Tibial nerve (tissue), 4 donors: ENCODE results near the gene SNX32. TPM values are rescaled to one million over a fixed set of nuclear protein-coding genes. Genes with fewer than 3 reads are reported as not detected.

Experiments used
- DNase-seq, 2 donors: peaks; one replicate each; pipeline ENCODE4 v3.0.0-alpha.2; 2019; ENCODE audit warnings: low spot score in 2 of 2
- H3K27ac ChIP-seq, 4 donors: fragments of 200-600 bp; sonication (generic) in 3 of 4; one replicate each; pipeline ENCODE4 v1.5.1; 2017 to 2019; ENCODE audit warnings: mild to moderate bottlenecking in 1 of 4
- H3K27me3 ChIP-seq, 2 donors: fragments of 200-600 bp; sonication (generic) in 1 of 2; one replicate each; pipeline versions ENCODE4 v1.5.1 to v1.6.0; 2017 to 2019
- H3K36me3 ChIP-seq, 3 donors: fragments of 200-600 bp; sonication (generic); one replicate each; pipeline ENCODE4 v1.5.1; 2018 to 2019
- H3K4me1 ChIP-seq, 4 donors: fragments of 200-600 bp; sonication (generic) in 3 of 4; one replicate each; pipeline ENCODE4 v1.5.1; 2017 to 2019
- H3K4me3 ChIP-seq, 4 donors: fragments of 200-600 bp; sonication (generic) in 3 of 4; one replicate each; pipeline ENCODE4 v1.5.1; 2017 to 2019; ENCODE audit warnings: mild to moderate bottlenecking in 1 of 4, moderate library complexity in 1 of 4
- H3K9me3 ChIP-seq, 4 donors: fragments of 200-600 bp; sonication (generic) in 3 of 4; one replicate each; pipeline ENCODE4 v1.5.1; 2017 to 2019
- CTCF ChIP-seq, 5 experiments: fragments of 200-600 bp in 3 of 5; fragments of 450-650 bp in 2 of 5; sonication (generic) in 3 of 5; IDR thresholded peaks; one replicate each; pipeline ENCODE4 v1.5.1; 2016 to 2019; ENCODE audit warnings: antibody characterized with exemption in 5 of 5, mild to moderate bottlenecking in 3 of 5, moderate library complexity in 2 of 5
- EP300 ChIP-seq, 2 donors: sonication (generic); formaldehyde crosslinking; IDR thresholded peaks; one replicate each; pipeline ENCODE4 v1.6.1; 2017; ENCODE audit warnings: antibody characterized with exemption in 2 of 2, mild to moderate bottlenecking in 1 of 2
- POLR2A ChIP-seq, 2 donors: fragments of 450-650 bp; IDR thresholded peaks; one replicate each; pipeline ENCODE4 v1.6.1; 2017; ENCODE audit warnings: antibody characterized with exemption in 2 of 2, mild to moderate bottlenecking in 2 of 2, moderate library complexity in 2 of 2
- WGBS, 2 donors: methylation state at CpG; one replicate each; pipeline ENCODE4 v1.1.5; 2018; 5-methylcytosine and 5-hydroxymethylcytosine counted together
- total RNA-seq, 4 donors: library from RNA; depleted of rRNA; stranded (reverse); fragments of >200 nt; gene quantifications; one replicate each; pipeline ENCODE4 v1.1.0, GENCODE V29; 2016

SNX32 gene
- total RNA-seq, 4 donors from 2014 or later, result 0.78 to 2.5 (median 1.5) TPM; not detected in 1

DNA sequence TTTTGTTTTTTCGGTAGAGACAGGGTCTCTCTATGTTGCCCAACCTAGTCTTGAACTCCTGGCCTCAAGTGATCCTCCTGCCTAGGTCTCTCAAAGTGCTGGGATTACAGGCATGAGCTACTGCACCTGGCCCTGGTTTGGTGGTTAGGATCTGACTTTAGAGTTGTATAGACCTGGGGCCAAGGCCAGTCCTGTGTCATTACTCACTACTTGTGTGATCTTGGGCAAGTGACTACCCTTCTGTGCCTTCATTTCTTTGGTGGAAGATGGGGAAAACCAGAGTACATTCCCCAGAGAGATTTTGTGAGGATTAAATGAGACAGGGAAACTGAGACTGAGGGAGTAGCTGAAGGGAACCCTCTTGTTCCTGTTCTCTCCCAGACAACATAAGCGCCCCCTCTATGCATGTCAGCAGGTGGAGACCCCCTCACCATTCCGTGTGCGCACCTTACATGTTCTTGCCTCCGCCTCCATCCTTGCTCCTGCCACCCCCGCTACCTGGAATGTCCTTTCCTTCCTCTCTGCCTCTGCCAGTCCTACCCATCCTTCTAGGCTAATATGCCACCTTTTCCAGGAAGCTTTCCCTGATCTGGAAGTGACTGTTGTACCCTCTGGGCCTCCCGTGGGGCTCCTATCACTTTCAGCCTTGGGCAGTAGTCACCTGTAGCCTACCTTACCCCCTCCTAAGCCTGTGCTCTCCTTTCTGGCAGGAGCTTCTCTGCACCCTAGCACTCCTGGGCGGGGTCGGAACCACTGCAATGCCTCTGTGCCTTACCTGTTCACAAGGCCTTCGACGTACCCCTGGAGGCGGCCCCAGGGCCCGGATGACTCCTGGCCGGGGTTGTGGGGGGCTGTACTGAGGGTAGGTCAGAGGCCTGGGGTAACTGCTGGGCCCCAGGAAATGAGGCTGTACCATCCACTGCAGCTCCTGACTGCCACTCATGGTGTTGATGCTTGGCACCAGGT is 62.6 kb downstream of the SNX32 start:
- Histone ChIP-seq H3K36me3 (no peaks in the 10 kb centered on the region), H3K27ac (no peak overlapping the region), H3K4me1 (peaks cover 0 to 55% (median 33%) of the 10 kb centered on the region in 4 donors), H3K4me3 (no peak overlapping the region), H3K9me3 (no peaks in the 10 kb centered on the region), H3K27me3 (peaks cover 0 to 16% of the 10 kb centered on the region in 2 donors)
- TF ChIP-seq POLR2A (IDR thresholded peaks at IDR 0.05) (no peak), CTCF (IDR thresholded peaks at IDR 0.05) (no peak), EP300 (IDR thresholded peaks at IDR 0.05) (no peak)
- no peak for DNase-seq
- WGBS, 2 donors, result 88 to 90% methylated on average over 10 to 14 of the region's 14 CpGs

DNA sequence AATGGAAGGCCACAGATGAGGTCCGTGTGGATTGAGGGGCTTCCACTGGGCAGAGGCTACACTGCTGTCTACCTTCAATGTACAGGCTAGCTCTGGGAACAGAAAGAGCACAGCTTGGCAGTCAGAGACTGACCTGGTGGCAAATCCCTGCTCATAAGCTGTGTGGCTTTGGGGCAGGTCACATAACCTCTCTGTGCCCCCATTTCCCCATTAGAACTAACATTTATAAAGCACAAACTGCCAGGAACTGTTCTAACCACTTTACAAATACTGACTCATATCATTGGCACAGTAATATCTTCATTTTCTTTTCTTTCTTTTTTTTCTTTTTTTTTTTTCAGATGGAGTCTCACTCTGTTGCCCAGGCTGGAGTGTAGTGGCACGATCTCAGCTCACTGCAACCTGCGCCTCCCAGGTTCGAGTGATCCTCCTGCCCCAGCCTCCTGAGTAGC is 63.3 kb downstream of the SNX32 start:
- Histone ChIP-seq H3K36me3 (no peaks in the 10 kb centered on the region), H3K4me1 (peaks cover 0 to 48% (median 25%) of the 10 kb centered on the region in 4 donors), H3K9me3 (no peaks in the 10 kb centered on the region), H3K27me3 (peaks cover 0 to 16% of the 10 kb centered on the region in 2 donors), H3K4me3 (no peak overlapping the region), H3K27ac (no peak overlapping the region)
- TF ChIP-seq POLR2A (IDR thresholded peaks at IDR 0.05), result no peak
- TF ChIP-seq EP300 (IDR thresholded peaks at IDR 0.05), result no peak
- no peak for DNase-seq
- WGBS, 2 donors, result 86 to 95% methylated on average over 4 of the region's 4 CpGs

- H3K27ac ChIP-seq, result peak overlapping the region in 1 of 4 donors; percentile 61
- peaks cover 0 to 35% (median 12%) of the 10 kb centered on the region in 4 donors for H3K4me1 ChIP-seq
- H3K27me3 ChIP-seq, result peaks cover 0 to 16% of the 10 kb centered on the region in 2 donors
- H3K9me3 ChIP-seq, result no peaks in the 10 kb centered on the region
- H3K4me3 ChIP-seq, result peak overlapping the region; percentile 33 to 59 (median 53)
- no peak for TF ChIP-seq EP300 (IDR thresholded peaks at IDR 0.05)
- no peak for TF ChIP-seq POLR2A (IDR thresholded peaks at IDR 0.05)
- no peak for TF ChIP-seq CTCF (IDR thresholded peaks at IDR 0.05)
- H3K36me3 ChIP-seq, result no peaks in the 10 kb centered on the region
- DNase-seq, result no peak
- 33 to 45% methylated on average over 16 to 23 of the region's 28 CpGs for WGBS, 2 donors
Observed at GRCh38 chr11:65898656-65899355, 65.0 kb downstream of the SNX32 start.

DNA sequence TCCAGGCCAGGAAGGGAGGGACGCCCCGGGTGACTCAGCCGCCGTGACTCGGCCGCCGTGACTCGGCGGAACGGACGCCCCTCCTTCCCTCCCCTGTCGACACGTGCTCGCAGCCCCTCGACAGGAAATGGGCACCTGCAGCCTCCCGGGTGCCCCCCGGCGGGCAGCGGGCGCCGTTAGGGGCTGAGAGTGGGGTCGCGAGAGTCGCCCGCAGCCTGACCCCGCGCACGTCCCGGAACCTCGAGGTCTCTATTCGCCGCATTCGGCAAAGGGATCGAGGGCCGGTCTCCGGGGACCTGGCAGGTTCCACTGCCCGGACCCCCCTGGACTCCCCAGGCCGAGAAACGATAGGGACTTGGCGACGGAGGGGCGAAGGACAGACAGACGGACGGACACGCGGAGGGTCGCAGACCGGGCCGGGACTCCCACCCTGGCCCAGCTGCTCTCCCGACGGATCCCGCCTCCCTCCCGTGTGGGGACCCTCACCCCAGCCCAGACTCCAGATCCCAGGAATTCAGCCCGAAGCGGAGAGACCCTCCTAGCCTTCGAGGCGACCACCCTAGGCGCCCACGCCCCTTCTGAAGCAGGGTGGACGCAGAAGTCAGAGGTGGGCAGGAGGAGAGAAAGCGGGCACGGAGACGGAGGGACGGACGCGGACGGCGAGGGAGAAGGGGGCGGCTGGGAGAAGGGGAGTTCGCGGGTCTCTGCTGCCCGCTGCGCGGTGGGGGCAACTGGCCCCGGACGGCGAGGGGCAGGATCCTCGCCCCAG is 65.8 kb downstream of the SNX32 start:
- 1 to 2% methylated on average over 26 to 28 of the region's 78 CpGs for WGBS, 2 donors
- Histone ChIP-seq H3K27ac (peak overlapping the region in 3 of 4 donors; percentile 28 to 61 (median 41)), H3K27me3 (peaks cover 0 to 16% of the 10 kb centered on the region in 2 donors), H3K4me3 (peak overlapping the region; percentile 33 to 59 (median 53)), H3K4me1 (peaks cover 0 to 27% (median 11%) of the 10 kb centered on the region in 4 donors), H3K9me3 (no peaks in the 10 kb centered on the region), H3K36me3 (no peaks in the 10 kb centered on the region)
- TF ChIP-seq EP300 (IDR thresholded peaks at IDR 0.05) (no peak), POLR2A (IDR thresholded peaks at IDR 0.05) (no peak), CTCF (IDR thresholded peaks at IDR 0.05) (no peak)
- DNase-seq, result no peak
